Measurements from ENCODE around the gene TAF3. TPM values are rescaled to one million over a fixed set of nuclear protein-coding genes. Genes with fewer than 3 reads are reported as not detected.
"Not testable (repeated sequence)": the region's sequence is repeated elsewhere in the genome, so short reads cannot be mapped to it uniquely, and the experiment has no call there.

TAF3 gene
- total and polyA plus RNA-seq, 8 donors, result 2.3 to 13.4 (median 6.5) TPM

DNA sequence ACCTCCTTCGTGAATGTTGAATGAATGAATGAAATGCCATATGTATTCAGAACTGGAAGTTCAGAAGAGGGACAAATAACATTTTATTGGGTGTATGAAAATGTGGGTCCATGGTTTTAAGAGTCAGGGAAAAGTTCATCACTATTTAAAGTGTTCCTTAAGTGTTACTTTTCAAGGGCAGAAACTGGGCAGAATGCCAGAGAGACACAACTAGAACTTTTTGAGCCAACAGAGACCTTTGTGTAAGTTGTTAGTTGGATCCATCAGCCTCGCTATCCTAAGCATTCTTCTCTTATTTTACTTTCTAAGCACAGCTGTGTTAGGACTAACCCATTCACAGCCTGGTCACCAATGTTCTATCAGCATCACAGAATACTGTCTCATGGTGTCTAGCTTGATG, 13.6 kb upstream of the TAF3 start:
- Histone ChIP-seq H3K36me3 (peaks cover 66 to 97% (median 94%) of the 10 kb centered on the region in 4 donors), H3K9me3 (no peaks in the 10 kb centered on the region), H3K4me1 (no peaks in the 10 kb centered on the region), H3K27me3 (no peaks in the 10 kb centered on the region), H3K4me3 (no peak overlapping the region), H3K27ac (no peak overlapping the region)
- DNase-seq, result no peak
- TF ChIP-seq POLR2A (IDR thresholded peaks at IDR 0.05), result no peak
- no peak for TF ChIP-seq POLR2AphosphoS5 (IDR thresholded peaks at IDR 0.05)
- no peak for TF ChIP-seq EP300 (IDR thresholded peaks at IDR 0.05)
- TF ChIP-seq, protein P1, sequence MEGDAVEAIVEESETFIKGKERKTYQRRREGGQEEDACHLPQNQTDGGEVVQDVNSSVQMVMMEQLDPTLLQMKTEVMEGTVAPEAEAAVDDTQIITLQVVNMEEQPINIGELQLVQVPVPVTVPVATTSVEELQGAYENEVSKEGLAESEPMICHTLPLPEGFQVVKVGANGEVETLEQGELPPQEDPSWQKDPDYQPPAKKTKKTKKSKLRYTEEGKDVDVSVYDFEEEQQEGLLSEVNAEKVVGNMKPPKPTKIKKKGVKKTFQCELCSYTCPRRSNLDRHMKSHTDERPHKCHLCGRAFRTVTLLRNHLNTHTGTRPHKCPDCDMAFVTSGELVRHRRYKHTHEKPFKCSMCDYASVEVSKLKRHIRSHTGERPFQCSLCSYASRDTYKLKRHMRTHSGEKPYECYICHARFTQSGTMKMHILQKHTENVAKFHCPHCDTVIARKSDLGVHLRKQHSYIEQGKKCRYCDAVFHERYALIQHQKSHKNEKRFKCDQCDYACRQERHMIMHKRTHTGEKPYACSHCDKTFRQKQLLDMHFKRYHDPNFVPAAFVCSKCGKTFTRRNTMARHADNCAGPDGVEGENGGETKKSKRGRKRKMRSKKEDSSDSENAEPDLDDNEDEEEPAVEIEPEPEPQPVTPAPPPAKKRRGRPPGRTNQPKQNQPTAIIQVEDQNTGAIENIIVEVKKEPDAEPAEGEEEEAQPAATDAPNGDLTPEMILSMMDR (IDR thresholded peaks at IDR 0.05), result no peak
- intact Hi-C loops (cut with DNase I; ENCODE audit: low total_unique reads), result no loop called here
- 45 to 67% (median 58%) methylated on average over 2 of the region's 2 CpGs for WGBS, 5 donors

DNA sequence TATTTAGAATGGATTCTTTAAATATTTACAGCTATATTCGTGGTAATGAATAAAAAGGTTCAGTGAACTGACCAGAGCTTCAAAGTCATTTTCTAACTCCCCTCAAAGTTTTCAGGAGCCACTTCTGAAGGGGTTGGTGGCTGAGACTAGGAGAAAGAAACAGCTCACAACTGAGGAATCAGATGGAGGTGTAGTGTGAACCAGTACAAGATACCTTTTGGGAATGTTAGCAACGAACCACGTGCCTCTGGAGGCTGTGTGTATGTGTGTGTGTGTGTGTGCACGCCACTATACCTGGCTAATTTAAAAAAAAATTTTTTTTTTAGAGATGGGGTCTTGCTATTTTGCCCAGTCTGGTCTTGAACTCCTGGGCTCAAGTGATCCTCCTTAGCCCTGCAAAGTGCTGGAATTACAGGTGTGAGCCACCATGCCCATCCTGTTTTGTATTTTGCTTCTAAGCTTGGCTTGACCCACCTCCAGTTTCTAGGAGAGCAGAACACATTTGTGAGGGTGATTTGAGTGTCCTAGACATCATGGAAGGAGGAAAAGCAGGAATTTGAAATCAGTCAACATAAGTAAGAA, 9.5 kb upstream of the TAF3 start:
- H3K9me3 ChIP-seq, result no peaks in the 10 kb centered on the region
- H3K4me3 ChIP-seq, result no peak overlapping the region
- no peaks in the 10 kb centered on the region for H3K27me3 ChIP-seq
- WGBS, 5 donors, result 53 to 80% (median 77%) methylated on average over 4 of the region's 4 CpGs
- TF ChIP-seq, protein P1 (IDR thresholded peaks at IDR 0.05), result no peak
- TF ChIP-seq POLR2A (IDR thresholded peaks at IDR 0.05), result no peak
- no peak for TF ChIP-seq POLR2AphosphoS5 (IDR thresholded peaks at IDR 0.05)
- TF ChIP-seq EP300 (IDR thresholded peaks at IDR 0.05), result no peak
- intact Hi-C loops (cut with DNase I; ENCODE audit: low total_unique reads), result no loop called here
- peaks cover 32 to 56% (median 53%) of the 10 kb centered on the region in 4 donors for H3K36me3 ChIP-seq
- H3K27ac ChIP-seq, result no peak overlapping the region
- DNase-seq, result no peak
- H3K4me1 ChIP-seq, result peaks cover 0 to 3% (median 0%) of the 10 kb centered on the region in 4 donors

DNA sequence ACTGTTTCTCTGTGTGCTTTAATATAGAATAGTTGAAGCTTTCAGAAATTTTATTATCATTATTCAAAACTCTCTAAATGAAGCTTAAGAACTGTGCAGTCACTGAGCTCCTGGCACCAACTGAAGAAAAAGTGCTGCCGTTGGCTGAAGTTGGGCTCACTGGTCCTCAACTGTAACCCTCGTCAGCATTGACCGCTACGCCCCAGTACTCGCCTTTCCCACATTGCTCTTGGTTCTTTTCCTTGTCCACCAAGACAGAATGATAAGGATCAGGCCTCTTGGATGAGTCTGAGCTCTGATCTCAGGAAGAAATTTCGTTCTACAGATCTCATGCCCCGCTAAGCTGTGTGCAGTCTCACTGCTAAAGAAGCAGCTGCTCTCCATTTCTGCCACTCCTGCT, 7.9 kb upstream of the TAF3 start:
- no peak overlapping the region for H3K4me3 ChIP-seq
- 60 to 82% (median 74%) methylated on average over 7 of the region's 7 CpGs for WGBS, 5 donors
- H3K36me3 ChIP-seq, result peaks cover 16 to 40% (median 37%) of the 10 kb centered on the region in 4 donors
- TF ChIP-seq EP300 (IDR thresholded peaks at IDR 0.05), result no peak
- TF ChIP-seq, protein P1 (IDR thresholded peaks at IDR 0.05), result no peak
- peaks cover 0 to 3% (median 0%) of the 10 kb centered on the region in 4 donors for H3K4me1 ChIP-seq
- H3K9me3 ChIP-seq, result no peaks in the 10 kb centered on the region
- H3K27me3 ChIP-seq, result no peaks in the 10 kb centered on the region
- no peak for DNase-seq
- intact Hi-C loops (cut with DNase I; ENCODE audit: low total_unique reads), result no loop called here
- H3K27ac ChIP-seq, result no peak overlapping the region

DNA sequence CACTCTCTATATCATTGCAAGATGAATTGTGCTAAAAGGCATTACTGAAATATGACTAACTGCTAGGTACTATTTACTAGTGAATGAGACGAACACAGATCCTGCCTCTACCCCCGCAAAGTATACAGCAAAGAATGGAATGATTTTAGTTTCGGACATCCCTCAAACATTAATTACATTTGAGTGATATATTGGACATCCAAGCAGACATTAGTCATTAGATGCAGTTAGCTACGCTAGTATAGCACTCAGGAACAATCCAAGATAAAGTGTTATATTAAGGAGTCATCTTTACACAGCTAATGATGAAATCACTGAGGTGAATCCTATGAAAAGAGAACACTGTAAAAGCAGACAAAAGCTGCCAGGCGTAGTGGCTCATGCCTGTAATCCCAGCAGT, 7.3 kb upstream of the TAF3 start:
- TF ChIP-seq POLR2AphosphoS5 (IDR thresholded peaks at IDR 0.05) (no peak), EP300 (IDR thresholded peaks at IDR 0.05) (no peak), POLR2A (IDR thresholded peaks at IDR 0.05) (no peak)
- TF ChIP-seq, protein P1 (IDR thresholded peaks at IDR 0.05), result no peak
- Histone ChIP-seq H3K36me3 (peaks cover 15 to 34% (median 31%) of the 10 kb centered on the region in 4 donors), H3K9me3 (no peaks in the 10 kb centered on the region), H3K27me3 (no peaks in the 10 kb centered on the region), H3K4me3 (no peak overlapping the region), H3K27ac (no peak overlapping the region), H3K4me1 (peaks cover 0 to 3% (median 0%) of the 10 kb centered on the region in 4 donors)
- intact Hi-C loops (cut with DNase I; ENCODE audit: low total_unique reads), result no loop called here
- no peak for DNase-seq
- 77 to 84% (median 80%) methylated on average over 5 of the region's 5 CpGs for WGBS, 5 donors

DNA sequence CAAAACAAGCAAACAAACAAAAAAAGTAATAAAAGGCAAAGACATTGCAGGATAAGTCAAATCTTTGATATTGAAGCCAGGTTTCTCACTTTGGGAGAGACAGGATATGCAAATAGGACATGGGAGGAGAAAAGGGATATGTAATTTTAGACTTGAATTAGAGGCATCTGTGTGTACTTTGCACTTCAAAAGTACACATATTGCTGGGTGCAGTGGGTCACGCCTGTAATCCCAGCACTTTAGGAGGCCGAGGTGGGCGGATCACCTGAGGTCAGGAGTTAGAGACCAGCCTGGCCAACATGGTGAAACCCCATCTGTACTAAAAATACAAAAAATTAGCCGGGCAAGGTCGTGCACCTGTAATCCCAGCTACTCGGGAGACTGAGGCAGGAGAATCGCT, 6.6 kb upstream of the TAF3 start:
- peaks cover 14 to 27% (median 24%) of the 10 kb centered on the region in 4 donors for H3K36me3 ChIP-seq
- intact Hi-C loops (cut with DNase I; ENCODE audit: low total_unique reads); DNase-seq; H3K9me3 ChIP-seq; H3K4me3 ChIP-seq; H3K27ac ChIP-seq; H3K27me3 ChIP-seq; H3K4me1 ChIP-seq: not testable (repeated sequence)
- 47 to 68% (median 57%) methylated on average over 7 of the region's 7 CpGs for WGBS, 5 donors

Data from stomach (tissue), 9 donors.